BJ (cell line): ENCODE results near the gene ANP32B. TPM values are rescaled to one million over a fixed set of nuclear protein-coding genes. Genes with fewer than 3 reads are reported as not detected.

Experiments used
- CTCF ChIA-PET: fragments of 350-600 bp; formaldehyde crosslinking; extraction: SDS; loops from one replicate; lab custom pipeline; 2021; ENCODE audit warnings: antibody characterized with exemption, inconsistent platforms; lab: Yijun Ruan, JAX
- POLR2A ChIA-PET: fragments of 300-600 bp; sonication (Branson Sonifier 250); formaldehyde crosslinking; extraction: SDS; loops from one replicate; lab custom pipeline; 2021; ENCODE audit warnings: antibody characterized with exemption; lab: Charles Lee
- DNase-seq: peaks from one replicate; pipeline ENCODE4 v3.0.0-alpha.2; 2011; ENCODE audit warnings: low read depth
- H3K27me3 ChIP-seq: 2 replicates; pipeline ENCODE4 v1.6.0; 2011; ENCODE audit warnings: low read length; ENCODE audit not compliant: control insufficient read depth, insufficient read depth
- H3K36me3 ChIP-seq: 2 replicates; pipeline ENCODE4 v1.5.1; 2011; ENCODE audit warnings: low read length; ENCODE audit not compliant: control insufficient read depth, insufficient read depth
- H3K4me3 ChIP-seq: 2 replicates; pipeline ENCODE4 v1.5.1; 2011; ENCODE audit warnings: low read depth, mild to moderate bottlenecking, control low read depth, low read length
- polyA plus RNA-seq: library from polyadenylated mRNA; depleted of rRNA; stranded (reverse); fragments of >200 nt; gene quantifications from 2 replicates; pipeline ENCODE4 v1.2.3, GENCODE V29; 2011
- TF ChIP-seq, protein P1 (sequence below): IDR thresholded peaks from 2 replicates; pipeline ENCODE4 v1.5.1; 2011; ENCODE audit warnings: low read depth, mild to moderate bottlenecking, control low read depth, inconsistent platforms, low read length, moderate library complexity; ENCODE audit not compliant: insufficient read depth

The ANP32B gene
- polyA plus RNA-seq, 1 experiment: 18.3 TPM

DNA sequence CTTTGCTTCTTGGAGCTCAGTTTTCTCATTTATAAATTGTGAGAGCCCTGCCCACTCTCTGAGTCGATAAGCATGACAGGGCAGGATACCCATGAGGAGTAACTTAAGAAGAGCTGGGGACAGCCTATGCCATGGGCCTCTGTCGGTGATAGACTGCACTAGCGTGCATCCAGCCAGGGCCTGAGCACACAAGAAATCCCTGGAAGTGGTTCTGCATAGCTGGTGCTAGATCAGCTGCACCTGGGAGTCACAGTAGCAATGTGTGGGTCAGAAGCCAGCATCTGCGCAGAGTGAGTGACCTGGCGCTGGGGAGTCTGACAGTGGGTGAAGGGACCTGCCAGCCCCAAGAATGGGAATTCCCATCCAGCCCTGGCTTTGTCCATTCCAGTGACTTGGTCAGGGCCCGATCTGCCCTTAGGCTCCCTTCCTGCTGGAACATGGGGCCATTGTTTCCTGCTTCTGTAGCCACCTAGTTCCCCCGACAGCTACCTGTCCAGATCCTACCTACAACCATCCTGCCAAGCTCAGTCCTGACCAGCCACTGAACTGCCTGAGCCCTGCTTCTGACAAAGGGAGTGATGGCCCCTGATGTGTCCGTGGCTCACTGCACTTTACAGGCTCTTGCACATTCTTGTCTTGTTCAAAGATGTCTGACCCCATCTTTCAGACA lies 37.5 kb downstream of the ANP32B start:
- TF ChIP-seq, protein P1, sequence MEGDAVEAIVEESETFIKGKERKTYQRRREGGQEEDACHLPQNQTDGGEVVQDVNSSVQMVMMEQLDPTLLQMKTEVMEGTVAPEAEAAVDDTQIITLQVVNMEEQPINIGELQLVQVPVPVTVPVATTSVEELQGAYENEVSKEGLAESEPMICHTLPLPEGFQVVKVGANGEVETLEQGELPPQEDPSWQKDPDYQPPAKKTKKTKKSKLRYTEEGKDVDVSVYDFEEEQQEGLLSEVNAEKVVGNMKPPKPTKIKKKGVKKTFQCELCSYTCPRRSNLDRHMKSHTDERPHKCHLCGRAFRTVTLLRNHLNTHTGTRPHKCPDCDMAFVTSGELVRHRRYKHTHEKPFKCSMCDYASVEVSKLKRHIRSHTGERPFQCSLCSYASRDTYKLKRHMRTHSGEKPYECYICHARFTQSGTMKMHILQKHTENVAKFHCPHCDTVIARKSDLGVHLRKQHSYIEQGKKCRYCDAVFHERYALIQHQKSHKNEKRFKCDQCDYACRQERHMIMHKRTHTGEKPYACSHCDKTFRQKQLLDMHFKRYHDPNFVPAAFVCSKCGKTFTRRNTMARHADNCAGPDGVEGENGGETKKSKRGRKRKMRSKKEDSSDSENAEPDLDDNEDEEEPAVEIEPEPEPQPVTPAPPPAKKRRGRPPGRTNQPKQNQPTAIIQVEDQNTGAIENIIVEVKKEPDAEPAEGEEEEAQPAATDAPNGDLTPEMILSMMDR: no peak
- no peaks in the 10 kb centered on the region for H3K27me3 ChIP-seq
- peaks cover 5% of the 10 kb centered on the region; the same call in 1 of the 2 replicates for H3K36me3 ChIP-seq
- ChIA-PET POLR2A (no interaction called here), CTCF (interaction anchor here (0.6 to 1.1 kb wide), 4 partner anchors 12 to 92 kb away, joined by 3 to 6 read pairs (median 3); partner anchors contain the start of gene ANP32B)
- no peak for DNase-seq
- no peak overlapping the region for H3K4me3 ChIP-seq

DNA sequence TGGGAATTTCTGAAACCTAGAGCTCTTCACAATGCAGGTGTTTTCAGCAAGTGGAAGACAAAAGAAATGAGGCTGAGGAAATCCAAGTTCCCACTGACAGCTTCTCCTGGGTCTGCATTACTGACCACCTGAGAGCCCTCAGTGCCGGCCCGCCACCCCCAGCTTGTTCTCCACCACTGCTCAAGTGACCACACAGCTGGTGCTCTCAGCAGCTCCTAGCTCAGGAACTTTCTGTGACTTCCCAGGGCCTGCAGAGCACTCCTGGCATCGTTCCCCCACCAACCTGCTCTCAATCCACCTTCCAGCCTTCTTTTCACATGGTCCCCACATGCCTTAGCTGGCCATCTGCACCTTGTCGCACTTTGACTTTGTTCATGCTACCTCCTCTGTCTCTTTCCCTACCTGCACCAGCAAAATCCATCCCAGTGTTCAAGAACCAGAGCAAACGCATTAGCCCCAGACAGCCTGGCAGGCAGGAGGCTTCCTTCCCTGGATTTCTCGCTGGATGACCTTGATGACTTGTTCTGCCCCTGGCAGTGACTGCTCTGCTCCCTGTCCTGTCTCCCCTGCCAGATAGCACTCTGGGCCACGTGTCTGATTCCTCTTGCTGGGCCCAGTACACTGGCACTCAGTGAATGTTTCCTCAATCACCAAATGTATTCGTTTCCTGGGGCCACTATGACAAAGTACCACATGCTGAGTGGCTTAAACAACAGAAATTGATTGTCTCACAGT lies 38.3 kb downstream of the ANP32B start:
- DNase-seq: no peak
- ChIA-PET POLR2A (no interaction called here), CTCF (interaction anchor here (0.7 to 1.1 kb wide), 2 partner anchors 11 to 38 kb away, joined by 3 to 6 read pairs; partner anchors contain the start of gene ANP32B)

DNA sequence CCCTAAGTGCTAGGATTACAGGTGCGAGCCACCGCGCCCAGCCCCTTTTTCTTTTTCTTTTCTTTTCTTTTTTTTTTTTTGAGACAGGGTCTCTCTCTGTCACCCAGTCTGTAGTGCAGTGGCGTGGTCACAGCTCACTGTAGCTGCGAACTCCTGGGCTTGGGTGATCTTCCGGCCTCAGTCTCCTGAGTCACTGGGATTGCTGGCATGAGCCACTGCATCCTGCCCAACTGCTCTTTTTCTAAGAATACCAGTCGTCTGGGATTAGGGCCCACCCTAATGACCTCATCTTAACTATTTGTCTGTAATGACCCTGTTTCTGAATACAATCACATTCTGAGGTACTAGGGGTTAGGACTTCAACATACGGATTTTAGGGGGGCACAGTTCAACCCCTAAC lies 39.3 kb downstream of the ANP32B start:
- H3K4me3 ChIP-seq: no peak overlapping the region
- peaks cover 4% of the 10 kb centered on the region; the same call in 1 of the 2 replicates for H3K36me3 ChIP-seq
- H3K27me3 ChIP-seq: no peaks in the 10 kb centered on the region
- POLR2A ChIA-PET: interaction anchor here (0.6 kb wide), 1 partner anchor 158 kb away, joined by 3 read pairs; no protein-coding TSS in a partner anchor
- no peak for DNase-seq
- CTCF ChIA-PET: no interaction called here
- TF ChIP-seq, protein P1: no peak

More for the DNA sequence above, 38.3 kb downstream of the ANP32B start:
- Histone ChIP-seq H3K27me3 (no peaks in the 10 kb centered on the region), H3K4me3 (no peak overlapping the region), H3K36me3 (peaks cover 4% of the 10 kb centered on the region; the same call in 1 of the 2 replicates)
- TF ChIP-seq, protein P1: no peak

- ChIA-PET CTCF (no interaction called here), POLR2A (no interaction called here)
- H3K36me3 ChIP-seq: no peaks in the 10 kb centered on the region
- no peaks in the 10 kb centered on the region for H3K27me3 ChIP-seq
- DNase-seq: no peak
- TF ChIP-seq, protein P1: no peak
- no peak overlapping the region for H3K4me3 ChIP-seq
Measured at GRCh38 chr9:98024702-98025101, 41.6 kb downstream of the ANP32B start.

GRCh38 chr9:98031169-98031568 lies 48.0 kb downstream of the ANP32B start:
- DNase-seq: no peak
- TF ChIP-seq, protein P1: no peak
- POLR2A ChIA-PET: no interaction called here
- Histone ChIP-seq H3K27me3 (no peaks in the 10 kb centered on the region), H3K36me3 (no peaks in the 10 kb centered on the region), H3K4me3 (no peak overlapping the region)
- CTCF ChIA-PET: interaction anchor here (1.5 kb wide), 1 partner anchor 108 kb away, joined by 4 read pairs; no protein-coding TSS in a partner anchor
